AG09309 (cell line): ENCODE results near the gene TCP1.

ENCODE experiments used
- DNase-seq: peaks from one replicate; pipeline ENCODE4 v3.0.0-alpha.2; 2010; ENCODE audit warnings: low read depth
- H3K4me3 ChIP-seq: 2 replicates; pipeline ENCODE4 v1.5.1; 2011; ENCODE audit warnings: mild to moderate bottlenecking, low read depth, low read length, moderate library complexity; ENCODE audit not compliant: control insufficient read depth
- TF ChIP-seq, protein P1 (sequence below): IDR thresholded peaks from 2 replicates; pipeline ENCODE4 v1.5.1; 2011; ENCODE audit warnings: mild to moderate bottlenecking, low read depth, low read length, inconsistent platforms; ENCODE audit not compliant: insufficient read depth, control insufficient read depth; ENCODE audit errors: missing control alignments

Gene TCP1

DNA sequence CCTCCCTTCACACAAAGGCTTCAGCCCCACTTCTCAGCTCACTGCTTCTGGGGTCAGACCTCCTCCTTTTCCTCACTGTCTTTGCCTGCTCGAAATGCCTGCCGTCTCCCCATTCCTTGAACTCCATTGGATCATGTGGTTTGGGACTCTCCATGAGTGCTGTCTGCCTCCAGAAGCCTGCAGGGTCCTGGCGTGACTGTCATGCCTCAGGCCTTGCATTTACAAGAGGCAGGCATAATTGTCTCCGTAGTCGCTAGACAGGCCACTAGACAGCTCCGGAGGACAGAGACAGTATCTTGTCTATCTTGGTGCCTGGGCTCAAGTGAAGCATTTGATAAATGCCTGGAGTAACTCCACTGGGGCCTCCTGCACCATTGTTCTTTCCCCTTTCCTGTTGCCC, 26.0 kb upstream of the TCP1 start:
- no peak overlapping the region for H3K4me3 ChIP-seq
- DNase-seq, result no peak
- TF ChIP-seq, protein P1, sequence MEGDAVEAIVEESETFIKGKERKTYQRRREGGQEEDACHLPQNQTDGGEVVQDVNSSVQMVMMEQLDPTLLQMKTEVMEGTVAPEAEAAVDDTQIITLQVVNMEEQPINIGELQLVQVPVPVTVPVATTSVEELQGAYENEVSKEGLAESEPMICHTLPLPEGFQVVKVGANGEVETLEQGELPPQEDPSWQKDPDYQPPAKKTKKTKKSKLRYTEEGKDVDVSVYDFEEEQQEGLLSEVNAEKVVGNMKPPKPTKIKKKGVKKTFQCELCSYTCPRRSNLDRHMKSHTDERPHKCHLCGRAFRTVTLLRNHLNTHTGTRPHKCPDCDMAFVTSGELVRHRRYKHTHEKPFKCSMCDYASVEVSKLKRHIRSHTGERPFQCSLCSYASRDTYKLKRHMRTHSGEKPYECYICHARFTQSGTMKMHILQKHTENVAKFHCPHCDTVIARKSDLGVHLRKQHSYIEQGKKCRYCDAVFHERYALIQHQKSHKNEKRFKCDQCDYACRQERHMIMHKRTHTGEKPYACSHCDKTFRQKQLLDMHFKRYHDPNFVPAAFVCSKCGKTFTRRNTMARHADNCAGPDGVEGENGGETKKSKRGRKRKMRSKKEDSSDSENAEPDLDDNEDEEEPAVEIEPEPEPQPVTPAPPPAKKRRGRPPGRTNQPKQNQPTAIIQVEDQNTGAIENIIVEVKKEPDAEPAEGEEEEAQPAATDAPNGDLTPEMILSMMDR, result no peak

DNA sequence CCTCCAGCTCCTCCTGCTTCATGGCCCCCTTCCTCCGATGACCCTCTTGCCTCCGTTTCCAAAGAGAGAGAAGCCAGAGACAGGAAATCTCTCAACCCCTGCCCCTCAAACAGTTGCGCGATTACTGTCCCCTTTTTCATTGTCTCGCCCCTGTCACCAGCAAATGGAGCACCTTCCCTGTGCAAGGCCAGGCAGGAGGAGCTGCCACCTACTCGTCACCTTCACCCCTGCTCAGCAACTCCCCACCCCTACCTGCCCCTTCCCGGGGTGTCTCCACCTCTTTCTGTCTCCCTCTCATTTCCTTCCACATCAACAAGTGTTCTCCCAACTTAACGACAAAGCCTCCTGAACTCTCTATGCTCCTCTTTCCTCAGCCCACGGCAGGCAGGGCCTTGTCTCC, 24.4 kb upstream of the TCP1 start:
- TF ChIP-seq, protein P1, result no peak
- no peak for DNase-seq
- H3K4me3 ChIP-seq, result no peak overlapping the region

DNA sequence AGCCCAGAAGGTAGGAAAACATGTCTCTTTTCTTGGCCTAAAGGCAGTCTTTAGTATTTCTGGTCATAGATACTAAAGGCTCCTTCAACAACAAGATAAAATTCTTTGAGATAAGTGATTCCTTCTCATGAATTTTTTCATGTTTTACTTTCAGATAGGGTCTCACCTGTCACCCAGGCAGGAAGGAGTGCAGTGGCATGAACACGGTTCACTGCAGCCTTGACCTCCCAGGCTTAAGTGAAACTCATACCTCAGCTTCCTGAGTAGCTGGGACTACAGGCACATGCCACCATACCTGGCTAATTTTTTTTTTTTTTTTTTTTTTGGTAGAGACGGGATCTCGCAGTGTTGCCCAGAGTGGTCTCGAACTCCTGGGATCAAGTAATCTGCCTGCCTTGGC, 19.7 kb upstream of the TCP1 start:
- no peak overlapping the region for H3K4me3 ChIP-seq
- TF ChIP-seq, protein P1, result no peak
- DNase-seq, result no peak

DNA sequence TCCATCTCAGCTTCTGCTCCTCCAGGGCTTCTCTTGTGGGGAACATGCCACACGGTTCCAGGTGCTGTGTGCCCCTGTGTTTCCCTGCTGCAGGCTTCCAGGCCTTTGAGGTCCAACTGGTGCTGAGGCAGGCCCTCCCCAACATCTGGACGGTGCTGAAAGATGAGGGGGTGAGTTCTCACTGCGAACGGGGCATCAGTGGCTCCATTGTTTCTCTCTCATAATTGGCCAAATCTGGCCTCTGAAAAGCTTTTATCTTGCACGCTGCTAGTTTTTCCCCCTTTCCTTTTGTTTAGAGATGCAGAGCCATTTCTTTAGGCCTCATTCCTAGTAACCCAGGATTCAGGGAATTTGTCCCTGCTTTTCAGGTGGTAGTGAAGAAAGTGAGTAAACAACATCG, 19.2 kb upstream of the TCP1 start:
- no peak for DNase-seq
- no peak overlapping the region for H3K4me3 ChIP-seq
- TF ChIP-seq, protein P1, result no peak

DNA sequence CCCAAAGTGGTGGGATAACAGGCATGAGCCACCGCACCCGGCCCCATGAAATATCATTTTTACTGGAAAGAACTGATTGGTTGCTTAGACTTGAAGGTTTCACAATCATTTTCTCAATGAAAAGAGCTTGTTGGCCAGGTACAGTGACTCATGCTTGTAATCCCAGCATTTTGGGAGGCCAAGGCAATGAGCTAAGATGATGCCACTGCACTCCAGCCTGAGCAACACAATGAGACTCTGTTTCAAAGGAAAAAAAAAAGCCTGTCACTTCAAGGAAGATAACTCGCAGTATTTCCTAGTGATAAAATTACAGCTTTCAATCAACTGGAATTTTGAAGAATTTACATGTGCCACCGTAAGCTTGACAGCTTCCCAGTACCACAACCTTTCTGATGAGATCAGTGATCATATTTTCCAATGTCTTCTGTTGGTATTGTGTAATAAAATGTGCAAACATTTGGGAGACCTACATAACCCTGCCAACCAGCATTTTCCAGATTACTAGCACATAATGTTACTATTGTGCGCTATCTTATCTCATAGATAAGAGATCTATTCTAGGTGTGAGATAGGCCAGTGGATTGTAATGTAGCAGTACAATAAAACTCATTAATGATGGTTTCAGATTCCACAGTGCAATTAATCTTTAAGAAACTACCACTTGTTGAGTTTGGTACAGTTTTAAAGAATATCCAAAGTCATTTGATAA, 17.9 kb upstream of the TCP1 start:
- no peak overlapping the region for H3K4me3 ChIP-seq
- DNase-seq, result no peak
- TF ChIP-seq, protein P1, result no peak

DNA sequence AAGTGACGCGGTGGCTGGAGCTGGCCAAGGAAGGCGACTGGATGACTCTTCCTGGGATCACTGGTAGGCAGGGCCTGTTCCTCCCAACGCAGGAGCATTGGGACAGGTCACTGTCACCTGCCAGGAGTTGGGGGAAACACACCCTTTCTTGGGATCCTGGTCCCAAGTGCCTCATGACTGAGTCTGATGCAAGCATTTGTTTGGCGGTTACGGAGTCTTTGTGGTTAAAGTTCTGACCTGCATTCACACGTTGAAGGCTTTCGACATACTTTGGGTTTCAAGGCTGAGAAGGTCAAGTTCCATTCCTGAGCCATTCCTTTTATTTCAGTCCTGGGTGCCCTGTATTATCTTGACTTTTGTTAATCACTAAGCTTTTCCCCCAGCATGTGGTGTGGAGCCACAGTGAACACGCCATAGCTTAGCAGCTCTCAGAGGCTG, 16.6 kb upstream of the TCP1 start:
- no peak for DNase-seq
- TF ChIP-seq, protein P1, result no peak

More for the DNA sequence above, 16.6 kb upstream of the TCP1 start:
- no peak overlapping the region for H3K4me3 ChIP-seq
